Stimulated activated effector memory CD8-positive, alpha-beta T cell treated with anti-CD3 and anti-CD28 coated beads, Interleukin-12 subunit alpha, Interleukin-12 subunit beta, amount 100 ng/mL, for 72 hours (primary cell): ENCODE results near the gene HSH2D.
A peak's percentile ranks its signal among the peaks of the same experiment; 100 is the strongest.

ENCODE experiments used
- ATAC-seq: fragments of 150-1000 bp; cut with Tn5 transposase; 2 replicates; pipeline ENCODE4 v1.10.0; 2021
- DNase-seq, 2 donors: peaks; one replicate each; pipeline ENCODE4 v3.0.0; 2021 to 2022; ENCODE audit warnings: low spot score in 2 of 2
- H3K27ac Mint-ChIP-seq: one replicate; pipeline ENCODE4 v1.8.0; 2022; ENCODE audit warnings: mild to moderate bottlenecking, mixed read lengths
- H3K36me3 Mint-ChIP-seq: one replicate; pipeline ENCODE4 v1.8.0; 2022; ENCODE audit warnings: mild to moderate bottlenecking, mixed read lengths
- H3K4me1 Mint-ChIP-seq: one replicate; pipeline ENCODE4 v1.8.0; 2022; ENCODE audit warnings: mixed read lengths
- H3K4me3 Mint-ChIP-seq: one replicate; pipeline ENCODE4 v1.8.0; 2022; ENCODE audit warnings: mild to moderate bottlenecking, mixed read lengths
- H3K9me3 Mint-ChIP-seq: one replicate; pipeline ENCODE4 v1.8.0; 2022; ENCODE audit warnings: mixed read lengths

The HSH2D gene

GRCh38 chr19:16190198-16190597 is 46.7 kb downstream of the HSH2D start:
- H3K9me3 Mint-ChIP-seq: no peaks in the 10 kb centered on the region
- ATAC-seq (no peak), DNase-seq (no peak)
- H3K4me3 Mint-ChIP-seq: no peak overlapping the region
- no peak overlapping the region for H3K27ac Mint-ChIP-seq
- peaks cover 87% of the 10 kb centered on the region for H3K36me3 Mint-ChIP-seq
- peaks cover 34% of the 10 kb centered on the region for H3K4me1 Mint-ChIP-seq

- Mint-ChIP-seq H3K27ac (no peak overlapping the region), H3K9me3 (no peaks in the 10 kb centered on the region), H3K4me3 (no peak overlapping the region), H3K36me3 (peaks cover 83% of the 10 kb centered on the region), H3K4me1 (peaks cover 29% of the 10 kb centered on the region)
- no peak for DNase-seq
- ATAC-seq: no peak
Observed at GRCh38 chr19:16190736-16191135, 47.3 kb downstream of the HSH2D start.

GRCh38 chr19:16191216-16191908 is 47.9 kb downstream of the HSH2D start:
- H3K4me3 Mint-ChIP-seq: no peak overlapping the region
- H3K36me3 Mint-ChIP-seq: peaks cover 81% of the 10 kb centered on the region
- no peak for DNase-seq
- H3K27ac Mint-ChIP-seq: peak overlapping the region; percentile 12
- ATAC-seq: peak; percentile 21
- no peaks in the 10 kb centered on the region for H3K9me3 Mint-ChIP-seq
- H3K4me1 Mint-ChIP-seq: peaks cover 27% of the 10 kb centered on the region

DNA sequence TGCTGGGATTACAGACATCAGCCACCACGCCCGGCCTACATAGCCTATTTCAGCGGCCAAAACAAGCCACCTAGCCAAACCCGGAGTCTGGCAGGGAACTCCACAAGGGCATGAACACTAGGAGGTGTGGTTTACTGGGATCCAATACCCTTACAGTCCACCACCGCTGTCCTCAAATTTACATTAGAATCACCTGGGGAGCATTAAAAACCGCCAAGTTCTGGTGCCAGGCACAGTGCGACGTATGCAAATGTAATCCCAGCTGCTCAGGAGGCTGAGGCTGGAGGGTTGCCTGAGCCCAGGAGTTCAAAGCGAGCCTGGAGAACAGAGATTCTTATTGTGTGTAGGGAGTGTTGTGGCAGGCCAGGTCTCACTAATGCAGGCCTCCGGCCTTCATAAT is 50.0 kb downstream of the HSH2D start:
- H3K4me3 Mint-ChIP-seq: no peak overlapping the region
- ATAC-seq (no peak), DNase-seq (no peak)
- peaks cover 24% of the 10 kb centered on the region for H3K4me1 Mint-ChIP-seq
- peaks cover 68% of the 10 kb centered on the region for H3K36me3 Mint-ChIP-seq
- no peak overlapping the region for H3K27ac Mint-ChIP-seq
- no peaks in the 10 kb centered on the region for H3K9me3 Mint-ChIP-seq

- DNase-seq (no peak), ATAC-seq (no peak)
- peaks cover 43% of the 10 kb centered on the region for H3K4me1 Mint-ChIP-seq
- peak overlapping the region; percentile 97 for H3K27ac Mint-ChIP-seq
- peak overlapping the region; percentile 92 for H3K4me3 Mint-ChIP-seq
- H3K36me3 Mint-ChIP-seq: peaks cover 46% of the 10 kb centered on the region
- H3K9me3 Mint-ChIP-seq: no peaks in the 10 kb centered on the region
Observed at GRCh38 chr19:16197188-16197621, 53.7 kb downstream of the HSH2D start.

- DNase-seq (peak; percentile 97 to 100), ATAC-seq (peak; percentile 94)
- Mint-ChIP-seq H3K4me1 (peaks cover 49% of the 10 kb centered on the region), H3K27ac (peak within 1 kb of the TSS; percentile 97), H3K9me3 (no peaks in the 10 kb centered on the region), H3K4me3 (peak within 1 kb of the TSS; percentile 92), H3K36me3 (peaks cover 46% of the 10 kb centered on the region)
Observed at GRCh38 chr19:16197622-16198369, 54.3 kb downstream of the HSH2D start, which contains the start of gene AP1M1. Gene AP1M1, plus strand, starts transcription at chr19:16197911. Its CDS starts 116 bp downstream, at chr19:16198027.

DNA sequence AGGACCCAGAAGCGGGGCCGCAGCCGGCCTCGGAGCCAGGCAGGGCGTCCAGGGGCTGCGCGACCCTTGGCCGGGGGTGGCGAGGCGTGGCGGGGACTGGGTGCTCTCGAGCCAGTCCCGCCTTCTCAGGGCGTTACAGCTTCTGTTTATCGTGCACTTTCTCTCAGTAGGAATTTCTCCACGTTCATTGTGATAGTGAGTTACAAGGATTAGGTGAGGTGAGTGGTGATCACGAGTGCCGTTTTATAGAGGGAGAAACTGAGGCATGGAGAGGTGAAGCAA is 54.8 kb downstream of the HSH2D start:
- peaks cover 46% of the 10 kb centered on the region for H3K36me3 Mint-ChIP-seq
- peak overlapping the region; percentile 97 for H3K27ac Mint-ChIP-seq
- H3K4me1 Mint-ChIP-seq: peaks cover 54% of the 10 kb centered on the region
- peak overlapping the region; percentile 92 for H3K4me3 Mint-ChIP-seq
- H3K9me3 Mint-ChIP-seq: no peaks in the 10 kb centered on the region
- ATAC-seq (no peak), DNase-seq (no peak)

- Mint-ChIP-seq H3K4me3 (peak overlapping the region; percentile 92), H3K36me3 (peaks cover 46% of the 10 kb centered on the region), H3K4me1 (peaks cover 62% of the 10 kb centered on the region), H3K27ac (peak overlapping the region; percentile 97), H3K9me3 (no peaks in the 10 kb centered on the region)
- ATAC-seq: no peak
- no peak for DNase-seq
Observed at GRCh38 chr19:16199275-16199932, 55.9 kb downstream of the HSH2D start.

- no peaks in the 10 kb centered on the region for H3K9me3 Mint-ChIP-seq
- ATAC-seq (no peak), DNase-seq (no peak)
- H3K27ac Mint-ChIP-seq: peak overlapping the region; percentile 69
- no peak overlapping the region for H3K4me3 Mint-ChIP-seq
- H3K4me1 Mint-ChIP-seq: peaks cover 62% of the 10 kb centered on the region
- peaks cover 51% of the 10 kb centered on the region for H3K36me3 Mint-ChIP-seq
Observed at GRCh38 chr19:16200038-16201010, 56.8 kb downstream of the HSH2D start.

DNA sequence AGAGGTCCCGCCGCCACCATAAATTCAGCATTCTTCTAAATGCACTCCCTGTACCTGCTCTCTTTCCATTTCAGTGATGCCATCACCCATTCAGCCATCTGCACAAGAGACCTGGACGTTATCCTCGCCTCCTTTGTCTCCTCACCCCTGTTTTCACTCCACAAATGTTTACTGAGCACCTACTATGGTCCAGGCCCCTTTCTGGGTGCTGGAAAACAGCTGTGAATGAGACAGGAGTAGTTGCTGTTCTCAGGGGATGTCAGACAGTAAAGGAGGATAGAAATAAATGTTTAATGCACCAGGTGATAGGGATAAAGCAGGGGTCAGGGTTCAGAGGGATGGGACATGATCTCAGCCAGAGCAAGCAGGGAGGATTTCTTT is 57.5 kb downstream of the HSH2D start:
- no peak overlapping the region for H3K4me3 Mint-ChIP-seq
- H3K36me3 Mint-ChIP-seq: peaks cover 58% of the 10 kb centered on the region

GRCh38 chr19:16202320-16203255 is 59.1 kb downstream of the HSH2D start:
- DNase-seq: no peak
- Mint-ChIP-seq H3K4me1 (peaks cover 68% of the 10 kb centered on the region), H3K27ac (peak overlapping the region; percentile 77), H3K4me3 (peak overlapping the region; percentile 16), H3K9me3 (no peaks in the 10 kb centered on the region), H3K36me3 (peaks cover 70% of the 10 kb centered on the region)
- ATAC-seq: peak; percentile 11

More for the DNA sequence above, 57.5 kb downstream of the HSH2D start:
- DNase-seq (no peak), ATAC-seq (no peak)
- Mint-ChIP-seq H3K9me3 (no peaks in the 10 kb centered on the region), H3K27ac (peak overlapping the region; percentile 69), H3K4me1 (peaks cover 62% of the 10 kb centered on the region)

DNA sequence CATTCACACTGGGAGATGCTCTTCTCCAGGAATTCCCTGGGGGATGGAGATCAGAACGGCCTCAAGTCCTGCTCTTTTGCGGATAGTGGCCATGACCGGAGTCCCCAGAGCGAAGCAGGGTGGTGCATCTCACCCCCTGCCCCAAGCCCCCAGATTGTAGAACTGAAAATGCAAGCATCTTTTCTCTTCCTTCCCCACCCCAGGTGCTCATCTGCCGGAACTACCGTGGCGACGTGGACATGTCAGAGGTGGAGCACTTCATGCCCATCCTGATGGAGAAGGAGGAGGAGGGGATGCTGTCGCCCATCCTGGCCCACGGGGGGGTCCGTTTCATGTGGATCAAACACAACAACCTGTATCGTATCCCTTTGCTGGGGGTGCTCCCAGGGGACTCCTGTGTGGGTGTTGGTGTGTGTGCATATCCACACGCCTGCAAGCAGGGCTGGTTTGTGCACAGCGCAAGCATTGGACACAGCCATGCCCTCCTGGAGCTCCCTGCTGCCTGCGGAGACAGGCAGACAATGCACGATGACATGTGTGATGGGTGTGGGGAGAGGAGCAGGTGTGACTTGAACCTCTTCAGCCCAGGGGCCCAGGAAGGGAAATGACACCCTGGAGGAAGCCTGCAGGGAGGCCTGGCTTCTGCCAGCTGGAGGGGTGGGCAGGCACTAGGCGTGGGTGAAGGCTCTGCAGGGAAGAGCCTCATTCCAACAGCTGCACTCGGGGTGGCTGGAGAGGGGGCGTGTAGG is 59.9 kb downstream of the HSH2D start:
- Mint-ChIP-seq H3K36me3 (peaks cover 74% of the 10 kb centered on the region), H3K4me3 (no peak overlapping the region), H3K9me3 (no peaks in the 10 kb centered on the region), H3K4me1 (peaks cover 75% of the 10 kb centered on the region), H3K27ac (peak overlapping the region; percentile 77)
- DNase-seq (no peak), ATAC-seq (no peak)

GRCh38 chr19:16204005-16204294 is 60.5 kb downstream of the HSH2D start:
- Mint-ChIP-seq H3K4me3 (no peak overlapping the region), H3K4me1 (peaks cover 73% of the 10 kb centered on the region), H3K9me3 (no peaks in the 10 kb centered on the region), H3K36me3 (peaks cover 79% of the 10 kb centered on the region), H3K27ac (peak overlapping the region; percentile 77)
- ATAC-seq (no peak), DNase-seq (no peak)
